HG03139 (cell line): Measurements from ENCODE around the gene CTNNBIP1.

Experiments
- ATAC-seq: cut with Tn5 transposase; IDR thresholded peaks from one replicate; pipeline ENCODE4 v1.9.1; 2021; ENCODE audit not compliant: unreplicated experiment

Gene CTNNBIP1

DNA sequence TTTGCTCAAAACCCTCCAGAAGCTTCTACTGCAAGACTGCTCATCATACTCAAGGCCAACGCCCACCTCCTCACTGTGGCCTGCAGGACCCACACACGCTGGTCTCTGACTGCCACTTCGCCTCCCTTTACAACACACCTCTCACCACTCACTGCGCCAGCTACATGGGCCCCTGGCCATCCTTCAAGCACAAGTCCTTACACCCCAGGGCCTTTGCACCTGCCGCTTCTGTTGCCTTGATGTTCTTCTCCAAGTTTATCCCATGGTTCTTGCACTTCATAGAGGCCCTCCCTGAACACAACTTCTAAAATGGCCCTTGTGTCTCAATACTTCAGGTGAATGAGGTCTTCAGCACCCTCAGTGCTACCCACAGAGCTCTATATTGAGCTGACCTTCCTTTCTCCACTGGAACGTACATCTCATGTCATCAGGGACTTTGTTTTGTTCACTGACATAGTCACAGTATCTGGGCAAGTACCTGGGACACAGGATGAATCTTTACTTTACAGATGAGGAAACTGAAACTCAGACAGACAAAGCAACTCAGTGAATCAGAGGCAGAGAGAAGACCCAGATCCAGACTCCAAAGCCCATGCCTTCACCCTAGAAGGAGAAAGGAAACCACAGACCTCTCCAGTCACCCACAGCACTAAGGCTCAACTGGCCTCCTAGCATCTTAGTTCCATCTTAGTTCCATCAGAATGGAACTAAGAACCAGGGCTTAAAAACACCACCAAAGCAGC, 51.6 kb downstream of the CTNNBIP1 start:
- no peak for ATAC-seq

DNA sequence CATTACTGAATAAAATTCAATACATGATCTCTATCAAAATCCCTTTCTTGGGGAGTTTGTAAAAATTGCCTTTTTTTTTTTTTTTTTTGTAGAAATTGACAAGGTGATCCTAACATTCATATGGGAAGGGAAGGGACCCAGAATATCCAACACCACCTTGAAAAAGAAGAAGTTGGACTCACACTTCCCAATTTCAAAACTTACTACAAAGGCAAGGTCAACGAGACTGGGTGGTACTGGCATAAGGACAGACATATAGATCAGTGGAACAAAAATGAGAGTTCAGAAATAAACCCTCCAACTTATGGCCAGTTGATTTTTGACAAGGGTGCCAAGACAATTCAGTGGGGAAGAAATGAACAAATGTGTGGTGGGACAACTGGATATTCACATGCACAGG, 54.9 kb downstream of the CTNNBIP1 start:
- ATAC-seq: no peak

DNA sequence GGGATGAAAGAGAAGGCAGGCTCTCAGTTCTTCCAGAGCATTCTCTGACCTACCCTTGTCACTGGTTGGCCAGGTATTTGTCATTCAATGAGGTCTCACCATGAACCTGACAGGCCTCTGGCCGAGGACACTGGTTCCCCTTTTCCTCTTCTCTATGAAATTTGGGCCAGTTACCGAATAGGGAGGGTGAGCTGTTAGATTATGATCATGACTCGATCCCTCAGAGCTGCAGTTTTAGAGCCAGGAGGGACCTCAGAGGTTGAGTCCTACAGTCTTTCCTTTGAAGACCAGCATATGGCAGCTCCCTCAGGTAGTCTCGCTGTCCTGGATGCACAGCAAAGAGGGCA, 56.8 kb downstream of the CTNNBIP1 start:
- ATAC-seq: no peak

DNA sequence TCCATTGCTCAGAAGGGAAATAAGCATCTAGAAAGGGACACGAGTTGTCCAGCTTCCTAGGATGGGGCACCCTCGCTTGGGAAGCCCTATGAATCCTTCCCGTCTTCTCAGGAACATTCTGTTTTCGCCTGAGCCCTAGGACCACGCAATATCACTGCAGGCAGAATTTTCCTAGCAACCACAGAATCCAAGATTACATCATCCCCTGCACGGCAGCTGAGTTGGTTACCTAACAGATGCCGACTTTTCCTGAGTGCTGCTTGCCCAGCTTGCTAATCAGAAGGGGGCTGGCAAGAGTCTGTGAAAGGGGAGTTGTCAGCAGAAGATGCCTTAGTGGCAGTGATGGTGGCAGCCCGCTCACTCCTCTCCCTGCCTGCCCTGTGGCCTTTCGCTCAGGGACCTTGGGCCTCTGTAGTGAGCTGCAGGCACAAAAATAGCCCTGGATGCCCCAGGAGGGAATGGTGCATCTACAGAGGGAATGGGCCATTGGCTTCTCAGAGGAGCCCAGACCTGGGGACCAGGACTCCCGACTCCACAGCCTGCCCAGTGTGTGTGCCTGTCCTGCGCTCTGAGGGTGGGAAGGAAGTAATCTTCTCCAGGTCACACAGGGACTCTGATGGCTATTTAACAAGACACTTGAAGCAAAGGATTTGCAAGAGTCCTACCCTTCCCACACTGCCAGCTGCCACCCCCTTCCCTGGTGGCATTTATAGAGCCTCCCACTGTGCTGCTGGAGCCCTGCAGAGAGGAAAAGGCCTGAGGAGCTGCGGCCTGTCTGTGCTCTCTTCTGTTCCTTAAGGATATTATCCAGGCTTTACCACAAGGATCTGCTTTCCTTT, 57.4 kb downstream of the CTNNBIP1 start:
- ATAC-seq: no peak

DNA sequence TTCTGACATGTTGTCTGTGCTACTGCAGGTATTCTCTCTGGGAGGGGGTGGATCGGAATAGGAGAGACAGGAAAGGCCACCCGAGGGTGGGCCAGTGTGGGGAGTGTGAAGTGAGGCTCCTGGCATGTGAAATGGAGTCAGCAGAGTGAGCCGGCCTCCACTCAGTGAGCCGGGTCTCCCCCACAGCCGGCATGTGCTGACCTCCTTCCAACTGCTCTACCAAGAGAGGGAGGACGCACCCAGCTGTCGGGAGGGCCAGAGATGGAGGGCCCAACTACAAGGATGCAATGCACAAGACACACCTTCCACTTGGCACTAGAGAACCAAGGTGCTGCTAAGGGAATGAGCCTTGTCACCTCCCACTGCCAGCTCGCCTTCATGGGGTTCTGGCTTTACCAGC, 58.1 kb downstream of the CTNNBIP1 start:
- no peak for ATAC-seq

DNA sequence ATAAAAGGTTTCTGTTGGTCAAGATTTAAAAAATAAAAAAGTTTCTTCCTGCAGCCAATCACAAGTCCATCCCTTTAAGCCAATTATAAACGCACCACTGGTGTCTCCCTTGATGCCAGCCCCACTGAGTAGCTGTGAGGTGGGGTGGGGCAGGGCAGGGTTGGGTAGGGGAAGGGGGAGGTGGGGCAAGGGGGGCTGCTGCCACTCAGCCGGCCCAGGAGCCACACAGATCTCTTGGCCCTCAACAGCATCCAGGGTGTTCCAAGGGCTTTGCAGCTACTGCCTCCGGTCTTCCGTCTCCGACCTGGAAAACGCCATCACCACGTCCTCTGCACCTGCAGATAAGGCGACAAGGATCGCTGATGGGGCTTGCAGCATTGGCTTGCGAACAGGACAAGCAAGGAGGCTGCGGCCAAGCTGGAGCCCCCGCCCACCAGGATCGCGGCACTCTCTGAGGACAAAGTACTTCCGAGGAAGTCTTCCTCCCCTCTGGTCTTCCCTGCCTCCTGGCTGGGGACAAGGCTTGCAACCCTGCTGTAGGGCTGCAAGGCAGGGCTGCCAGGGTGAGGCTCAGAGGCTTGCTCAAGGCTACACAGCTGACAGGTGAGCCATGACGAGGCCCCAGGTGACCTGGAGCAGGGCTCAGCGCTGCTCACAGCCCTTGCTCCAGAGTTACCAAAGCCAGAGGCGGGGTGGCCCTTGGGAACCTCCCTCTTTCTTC, 59.5 kb downstream of the CTNNBIP1 start:
- ATAC-seq: no peak

DNA sequence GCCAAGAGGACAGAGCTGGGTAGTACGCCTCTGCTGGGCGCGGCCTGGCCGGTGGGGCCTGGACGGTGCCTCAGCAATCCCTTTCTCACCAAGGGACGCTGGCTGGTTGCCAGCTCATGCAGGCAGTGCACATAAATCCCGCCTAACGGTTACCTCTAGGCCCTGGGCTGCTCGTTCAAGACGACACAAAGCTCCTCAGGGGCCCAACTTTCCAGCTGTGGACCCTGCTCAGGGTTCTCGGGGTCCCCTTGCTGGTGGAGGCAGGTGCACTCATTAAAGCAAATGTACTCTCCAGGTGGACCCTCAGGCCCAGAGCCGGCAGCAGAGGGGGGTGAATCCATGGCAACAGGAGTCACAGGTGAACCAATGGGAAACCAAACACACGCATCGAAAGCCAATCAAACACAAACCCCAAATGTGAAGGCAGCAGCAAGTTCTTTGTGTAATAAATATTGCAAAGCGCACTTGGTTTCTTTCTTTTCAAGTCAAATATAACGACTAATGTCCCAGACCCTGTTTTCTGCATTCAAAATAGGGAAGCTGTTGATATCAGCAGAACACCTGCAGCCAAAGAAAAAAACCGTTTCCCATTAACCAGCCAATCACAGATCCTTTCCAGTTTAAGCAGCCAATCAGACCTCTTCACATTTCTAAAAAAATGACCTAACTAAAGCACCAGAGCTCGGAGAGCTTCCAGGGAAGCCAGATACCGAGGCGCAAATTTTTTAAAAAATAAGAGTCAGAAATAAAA, 60.2 kb downstream of the CTNNBIP1 start:
- ATAC-seq: no peak

DNA sequence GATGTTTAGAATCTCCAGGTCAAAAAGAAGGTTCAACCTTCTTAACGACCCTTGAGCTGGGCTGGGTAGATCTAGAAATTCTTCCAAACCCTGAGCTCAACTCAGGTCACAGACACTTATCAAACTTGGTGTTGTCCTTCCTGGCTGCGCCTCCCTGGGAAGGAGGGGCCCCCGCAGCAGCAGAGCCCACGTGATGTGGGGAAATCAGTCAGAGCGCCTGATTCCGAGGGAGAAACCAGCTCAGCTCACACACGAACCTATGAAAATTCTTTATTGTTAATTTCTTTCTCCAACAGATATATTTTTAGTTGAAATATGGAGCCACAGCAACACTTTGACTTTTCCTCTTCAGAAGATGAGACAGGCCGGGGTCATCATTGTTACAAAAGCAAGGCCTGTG, 62.0 kb downstream of the CTNNBIP1 start:
- no peak for ATAC-seq

DNA sequence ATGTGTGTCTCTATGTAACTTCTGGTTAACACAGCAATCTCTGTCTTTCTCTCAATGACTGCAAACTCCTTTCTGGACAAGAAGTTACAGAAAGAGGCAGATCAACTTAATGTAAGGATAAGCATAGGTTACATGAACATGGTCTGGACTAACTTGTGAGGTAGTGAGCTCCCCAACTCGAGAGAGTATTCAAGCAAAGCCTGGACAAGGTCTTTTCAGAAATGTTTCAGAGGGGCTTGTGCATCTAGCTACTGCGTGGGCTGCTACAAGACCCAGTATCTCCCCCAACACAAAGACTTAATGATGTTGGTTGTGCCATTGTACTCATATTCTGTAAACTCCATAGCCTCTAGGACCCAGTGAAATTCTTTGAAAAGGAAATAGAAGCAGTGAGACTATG, 62.8 kb downstream of the CTNNBIP1 start:
- ATAC-seq: no peak

DNA sequence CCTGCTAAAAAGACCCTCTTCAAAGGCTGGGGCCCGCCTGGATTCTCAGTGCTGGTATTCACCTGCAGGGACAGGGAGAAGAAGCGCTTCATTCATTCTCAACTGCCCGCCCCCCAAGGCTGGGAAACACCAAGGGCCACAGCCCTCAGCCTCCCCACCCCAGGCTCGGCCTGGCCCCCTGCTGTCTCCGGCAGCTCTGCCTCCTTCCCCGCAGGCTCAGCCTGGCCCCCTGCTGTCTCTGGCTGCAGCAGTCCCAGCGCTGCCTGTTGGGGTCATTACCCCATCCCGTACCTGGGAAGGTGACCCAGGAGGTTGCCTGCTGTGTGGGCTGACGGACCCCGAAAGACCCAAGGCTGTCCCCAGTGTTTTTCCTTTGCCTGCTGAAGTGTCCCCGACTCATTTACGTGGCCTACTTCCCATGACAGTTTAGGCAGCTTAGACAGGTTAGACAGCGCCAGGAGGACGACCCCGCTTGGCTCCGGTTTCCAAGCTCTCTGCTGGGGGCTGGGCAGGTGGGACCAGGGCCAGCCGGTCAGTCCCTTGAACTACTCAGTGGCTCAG, 63.4 kb downstream of the CTNNBIP1 start:
- ATAC-seq: no peak

DNA sequence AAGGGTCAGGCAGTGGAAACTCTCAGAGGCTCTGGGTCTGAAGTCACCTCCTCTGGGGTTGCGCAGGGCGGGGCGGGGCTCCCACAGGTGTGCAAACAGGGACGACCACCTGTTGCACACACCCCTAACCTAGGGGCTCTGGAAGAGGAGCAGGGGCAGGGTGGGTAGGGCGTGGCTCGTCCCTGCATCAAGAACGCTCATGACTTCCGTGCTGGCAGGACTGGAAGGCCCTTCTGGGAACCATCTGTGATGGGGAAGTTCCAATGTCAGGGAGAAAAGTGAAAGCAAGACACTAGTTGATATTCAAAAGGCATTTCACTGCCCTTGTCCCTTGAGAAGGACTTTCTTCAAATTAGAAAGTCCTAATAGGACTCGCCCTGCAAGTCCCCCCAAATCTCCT, 64.2 kb downstream of the CTNNBIP1 start:
- ATAC-seq: no peak

DNA sequence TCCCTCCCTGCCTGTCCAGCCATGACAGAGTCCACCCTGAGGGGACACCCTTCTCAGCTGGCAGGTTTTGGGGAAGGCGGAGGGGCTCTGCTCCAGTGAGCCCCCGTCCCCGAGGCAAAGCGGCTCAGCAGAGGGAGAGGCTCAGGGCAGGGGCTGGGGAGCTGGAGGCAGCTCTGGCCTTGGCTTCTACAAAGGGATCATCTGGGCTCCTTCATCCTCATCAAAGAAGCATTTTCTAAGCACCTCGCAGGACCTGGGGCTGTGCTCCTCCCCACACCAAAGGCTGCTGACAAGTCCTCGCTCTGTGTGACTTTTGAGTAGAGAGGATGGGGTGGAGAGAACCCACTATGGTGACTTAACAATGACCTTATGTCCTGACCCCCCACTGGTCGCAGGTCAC, 65.3 kb downstream of the CTNNBIP1 start:
- no peak for ATAC-seq

DNA sequence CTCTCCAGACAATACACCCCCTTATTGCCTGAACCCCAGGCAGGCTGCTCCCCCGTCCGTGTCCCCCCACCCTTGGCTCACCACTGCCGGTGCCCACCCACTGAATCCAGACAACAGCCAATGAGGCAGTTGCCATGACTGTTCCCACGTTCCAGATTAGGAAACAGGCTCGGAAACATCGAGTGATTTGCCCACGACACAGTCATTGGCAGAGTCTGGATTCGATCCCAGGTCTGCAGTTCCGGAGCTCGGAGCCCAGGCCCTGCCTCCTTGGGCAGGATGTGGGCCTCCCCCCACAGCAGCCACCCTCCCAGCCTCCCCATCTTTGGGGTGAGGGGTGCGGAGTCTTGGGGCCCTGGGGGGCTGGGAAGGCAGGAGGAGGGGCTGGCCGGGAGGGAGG, 66.0 kb downstream of the CTNNBIP1 start:
- ATAC-seq: no peak

DNA sequence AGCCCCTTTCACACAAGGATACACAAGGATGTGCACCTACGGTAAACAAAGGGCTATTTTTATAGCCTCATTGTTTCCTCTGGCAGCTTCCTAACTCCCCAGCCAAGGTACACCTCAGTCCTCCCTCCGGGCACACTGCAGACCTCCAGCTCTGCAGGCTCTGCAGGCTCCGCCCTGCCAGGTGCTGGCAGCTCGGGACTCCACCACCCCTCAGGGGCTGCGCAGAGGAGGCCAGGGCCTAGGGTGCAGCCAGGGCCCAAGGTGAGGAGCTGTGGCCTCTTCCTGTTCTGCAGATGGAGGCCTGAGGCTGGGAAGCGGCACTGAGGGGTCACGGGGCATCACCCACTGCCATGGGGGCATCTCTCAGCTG, 66.5 kb downstream of the CTNNBIP1 start:
- no peak for ATAC-seq

DNA sequence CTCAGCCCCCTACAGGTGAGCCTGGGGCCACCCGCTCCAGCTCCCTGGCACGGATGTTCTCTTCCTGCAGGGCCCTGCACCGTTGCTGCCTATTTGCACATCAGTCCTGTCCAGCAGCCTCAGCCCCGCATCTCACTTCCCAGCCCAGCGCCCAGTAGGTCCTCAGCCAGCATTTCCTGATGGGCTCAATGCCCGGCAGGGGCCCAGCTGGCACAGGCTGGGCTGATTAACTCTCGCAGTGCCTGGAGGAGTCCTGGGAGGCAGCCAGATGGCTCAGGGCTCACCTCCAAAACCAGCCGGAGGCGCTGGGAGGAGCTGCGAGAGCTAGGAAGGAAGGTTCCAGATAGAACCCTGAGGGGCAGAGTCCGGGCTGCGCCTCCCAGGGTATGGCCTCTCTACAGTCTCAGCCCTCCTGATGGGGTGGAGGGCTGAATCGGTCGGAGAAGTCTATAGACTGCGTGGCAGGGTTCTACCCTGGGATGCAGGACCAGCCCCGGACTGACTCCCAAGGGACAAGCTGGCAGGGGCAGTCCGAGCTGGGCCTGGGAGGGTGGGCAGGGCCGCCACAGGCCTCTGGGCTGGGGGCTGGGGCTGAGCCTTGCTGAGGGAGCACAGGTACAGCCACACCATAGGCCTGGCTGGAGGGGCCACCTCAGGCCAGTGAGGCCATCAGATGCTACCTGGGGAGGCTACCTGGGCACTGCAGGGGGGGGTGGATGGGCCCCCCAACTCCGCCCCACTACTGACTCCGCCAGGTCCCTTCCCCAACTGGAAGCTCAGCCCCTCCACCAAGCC, 67.1 kb downstream of the CTNNBIP1 start:
- ATAC-seq: no peak

DNA sequence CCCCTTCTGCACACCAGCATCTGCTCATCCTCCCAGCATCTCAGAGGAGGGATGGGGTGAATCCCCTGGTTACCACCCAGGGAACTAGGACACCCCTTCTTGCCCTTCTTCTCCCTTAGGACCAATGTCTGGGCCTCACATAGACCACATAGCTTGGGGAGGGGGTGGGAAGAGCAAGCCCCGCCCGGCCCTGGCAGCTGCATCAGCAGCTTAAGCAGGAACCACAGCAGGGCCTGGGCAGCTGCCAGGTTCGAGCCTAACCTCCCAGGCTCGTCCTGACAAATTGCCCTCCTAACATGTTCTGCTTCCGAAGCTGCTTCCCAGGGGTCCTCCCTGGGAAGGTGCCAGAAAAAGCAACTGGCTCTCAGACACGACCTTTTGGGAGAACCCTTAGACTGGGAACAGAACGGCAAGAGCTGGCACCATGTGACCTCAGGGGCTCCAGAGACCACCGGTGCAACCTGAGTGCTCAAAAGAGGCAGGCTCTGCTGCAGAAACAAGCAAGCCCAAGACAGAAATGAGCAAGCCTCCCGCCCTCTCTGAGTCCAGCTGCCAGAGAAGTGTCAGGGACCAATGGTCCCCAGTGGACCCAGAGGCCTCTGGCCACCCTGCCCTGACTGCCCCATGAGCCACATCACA, 67.9 kb downstream of the CTNNBIP1 start:
- no peak for ATAC-seq

DNA sequence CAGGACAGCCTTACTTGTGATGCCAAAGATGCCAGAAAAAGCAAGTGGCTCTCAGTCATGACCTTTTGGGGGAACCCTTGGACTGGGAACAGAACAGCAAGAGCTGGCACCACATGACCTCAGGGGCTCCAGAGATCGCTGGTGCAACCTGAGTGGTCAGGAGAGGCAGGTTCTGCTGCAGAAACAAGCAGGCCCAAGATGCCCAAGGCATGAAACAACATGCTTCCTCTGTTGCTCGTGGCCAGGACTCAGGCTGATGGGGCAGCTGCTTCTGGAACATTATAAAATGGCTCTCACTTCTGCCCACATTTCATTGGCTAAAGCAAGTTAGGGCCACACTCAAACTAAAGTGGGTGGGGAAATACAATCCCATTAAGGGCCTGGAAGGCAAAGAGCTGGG, 68.6 kb downstream of the CTNNBIP1 start:
- no peak for ATAC-seq

DNA sequence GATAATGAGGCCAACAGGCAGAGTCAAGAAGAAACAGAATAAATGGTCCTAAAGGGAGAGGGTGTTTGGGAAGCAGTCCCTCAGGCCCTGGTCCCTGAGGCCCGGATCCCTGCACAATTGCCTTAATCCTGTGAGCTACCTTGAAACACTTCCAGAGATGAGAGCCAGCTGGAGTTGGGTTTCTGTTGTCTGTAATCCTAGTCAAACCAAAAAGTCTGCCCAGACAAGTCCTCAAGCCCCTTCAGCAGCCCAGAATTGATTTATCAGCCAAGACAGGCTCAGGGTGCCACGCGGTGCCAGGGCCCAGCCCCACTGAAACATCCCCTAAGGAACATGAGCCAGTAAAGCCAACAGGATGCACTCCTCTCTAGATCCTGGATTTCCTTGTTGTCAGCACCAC, 69.9 kb downstream of the CTNNBIP1 start:
- ATAC-seq: no peak

DNA sequence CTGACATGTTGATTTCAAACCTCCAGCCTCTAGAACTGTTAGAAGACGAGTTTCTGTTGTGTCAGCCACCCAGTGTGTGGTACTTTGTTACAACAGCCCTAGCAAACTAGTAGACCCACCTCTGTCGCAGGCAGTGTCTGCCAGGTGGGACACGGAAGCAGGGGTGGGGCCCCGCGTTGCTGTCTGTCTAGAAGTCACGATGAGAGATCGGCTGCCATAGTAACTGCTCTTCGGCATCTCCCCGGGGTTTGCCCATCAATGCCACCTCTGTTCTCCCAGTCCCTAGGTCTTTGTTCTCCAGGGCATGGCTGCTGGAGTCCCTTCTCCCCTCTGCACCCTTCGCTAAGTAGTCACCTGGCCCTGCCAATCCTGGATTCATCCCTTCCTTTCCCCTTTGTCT, 71.1 kb downstream of the CTNNBIP1 start:
- no peak for ATAC-seq

DNA sequence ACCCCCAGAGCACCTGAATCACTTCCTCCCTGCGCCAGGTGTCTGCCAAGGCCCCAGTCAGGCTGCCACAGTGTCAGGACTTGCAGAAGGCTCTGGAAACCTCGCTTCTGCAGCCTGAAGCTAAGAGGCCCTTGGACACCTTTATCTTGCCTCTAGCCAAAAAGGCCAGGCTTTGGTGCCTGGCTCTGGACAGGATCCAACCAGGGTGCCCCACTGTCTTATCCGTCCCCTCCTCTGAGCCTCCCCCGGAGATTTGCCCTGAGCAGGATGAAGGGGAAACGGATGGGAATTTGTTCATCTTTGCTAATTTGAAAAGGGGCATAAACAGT, 73.5 kb downstream of the CTNNBIP1 start:
- no peak for ATAC-seq
